Parathyroid adenoma (tissue), 2 donors: ENCODE measurements around the gene RNF5.

ENCODE experiments used
- H2AFZ ChIP-seq: fragments of 300-600 bp; sonication (generic); one replicate; pipeline ENCODE4 v1.7.0; 2017; ENCODE audit warnings: antibody characterized with exemption, mild to moderate bottlenecking
- H3K27ac ChIP-seq: fragments of 300-600 bp; sonication (generic); one replicate; pipeline ENCODE4 v1.7.0; 2017
- H3K27me3 ChIP-seq: fragments of 300-600 bp; sonication (generic); one replicate; pipeline ENCODE4 v1.7.0; 2017; ENCODE audit warnings: low read length; ENCODE audit not compliant: control insufficient read depth, insufficient read depth
- H3K36me3 ChIP-seq: fragments of 300-600 bp; sonication (generic); one replicate; pipeline ENCODE4 v1.7.0; 2017; ENCODE audit warnings: low read length; ENCODE audit not compliant: control insufficient read depth, insufficient read depth
- H3K4me1 ChIP-seq: fragments of 300-600 bp; sonication (generic); one replicate; pipeline ENCODE4 v1.7.0; 2017; ENCODE audit warnings: control low read depth
- H3K4me2 ChIP-seq: fragments of 300-600 bp; sonication (generic); one replicate; pipeline ENCODE4 v1.7.0; 2017; ENCODE audit warnings: low read length
- H3K4me3 ChIP-seq: fragments of 300-600 bp; sonication (generic); one replicate; pipeline ENCODE4 v1.7.0; 2017; ENCODE audit warnings: low read depth, low read length
- H3K79me2 ChIP-seq: fragments of 300-600 bp; sonication (generic); one replicate; pipeline ENCODE4 v1.7.0; 2017; ENCODE audit warnings: control low read depth
- H3K9ac ChIP-seq: fragments of 300-600 bp; sonication (generic); one replicate; pipeline ENCODE4 v1.7.0; 2017; ENCODE audit warnings: mild to moderate bottlenecking
- H3K9me3 ChIP-seq: fragments of 300-600 bp; sonication (generic); one replicate; pipeline ENCODE4 v1.7.0; 2017; ENCODE audit warnings: low read length; ENCODE audit not compliant: control insufficient read depth
- TF ChIP-seq, protein P1 (sequence below): fragments of 300-600 bp; sonication (generic); IDR thresholded peaks from one replicate; pipeline ENCODE4 v1.7.0; 2017; ENCODE audit warnings: antibody characterized with exemption, mild to moderate bottlenecking
- donor health status: primary hyperparathyroidism.

RNF5 gene

DNA sequence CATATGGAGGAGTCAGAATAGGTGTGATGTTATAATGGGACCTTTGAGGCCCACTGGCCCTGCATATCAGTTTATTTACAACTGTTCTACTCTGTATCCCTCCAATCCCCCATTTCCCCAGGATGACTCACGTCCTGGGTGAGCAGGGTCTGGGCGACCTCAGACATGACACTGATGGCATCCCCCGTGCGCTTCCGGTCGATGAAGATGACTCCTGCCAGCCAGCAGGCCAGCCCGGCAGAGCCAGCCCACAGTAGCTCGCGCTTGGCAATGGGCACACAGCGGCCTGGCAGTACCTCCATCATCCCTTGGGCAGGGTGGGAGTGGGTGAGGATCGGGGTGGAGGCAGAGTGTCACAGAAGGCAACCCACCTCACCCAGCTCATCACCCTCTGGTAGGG, 7.9 kb upstream of the RNF5 start:
- no peaks in the 10 kb centered on the region for H3K4me1 ChIP-seq
- TF ChIP-seq, protein P1, sequence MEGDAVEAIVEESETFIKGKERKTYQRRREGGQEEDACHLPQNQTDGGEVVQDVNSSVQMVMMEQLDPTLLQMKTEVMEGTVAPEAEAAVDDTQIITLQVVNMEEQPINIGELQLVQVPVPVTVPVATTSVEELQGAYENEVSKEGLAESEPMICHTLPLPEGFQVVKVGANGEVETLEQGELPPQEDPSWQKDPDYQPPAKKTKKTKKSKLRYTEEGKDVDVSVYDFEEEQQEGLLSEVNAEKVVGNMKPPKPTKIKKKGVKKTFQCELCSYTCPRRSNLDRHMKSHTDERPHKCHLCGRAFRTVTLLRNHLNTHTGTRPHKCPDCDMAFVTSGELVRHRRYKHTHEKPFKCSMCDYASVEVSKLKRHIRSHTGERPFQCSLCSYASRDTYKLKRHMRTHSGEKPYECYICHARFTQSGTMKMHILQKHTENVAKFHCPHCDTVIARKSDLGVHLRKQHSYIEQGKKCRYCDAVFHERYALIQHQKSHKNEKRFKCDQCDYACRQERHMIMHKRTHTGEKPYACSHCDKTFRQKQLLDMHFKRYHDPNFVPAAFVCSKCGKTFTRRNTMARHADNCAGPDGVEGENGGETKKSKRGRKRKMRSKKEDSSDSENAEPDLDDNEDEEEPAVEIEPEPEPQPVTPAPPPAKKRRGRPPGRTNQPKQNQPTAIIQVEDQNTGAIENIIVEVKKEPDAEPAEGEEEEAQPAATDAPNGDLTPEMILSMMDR = no peak
- no peak overlapping the region for H3K4me2 ChIP-seq
- H3K4me3 ChIP-seq = no peak overlapping the region
- H2AFZ ChIP-seq = no peak overlapping the region
- H3K79me2 ChIP-seq = peaks cover 2% of the 10 kb centered on the region
- no peak overlapping the region for H3K27ac ChIP-seq
- no peaks in the 10 kb centered on the region for H3K36me3 ChIP-seq
- no peak overlapping the region for H3K9ac ChIP-seq
- no peaks in the 10 kb centered on the region for H3K27me3 ChIP-seq
- H3K9me3 ChIP-seq = no peaks in the 10 kb centered on the region

DNA sequence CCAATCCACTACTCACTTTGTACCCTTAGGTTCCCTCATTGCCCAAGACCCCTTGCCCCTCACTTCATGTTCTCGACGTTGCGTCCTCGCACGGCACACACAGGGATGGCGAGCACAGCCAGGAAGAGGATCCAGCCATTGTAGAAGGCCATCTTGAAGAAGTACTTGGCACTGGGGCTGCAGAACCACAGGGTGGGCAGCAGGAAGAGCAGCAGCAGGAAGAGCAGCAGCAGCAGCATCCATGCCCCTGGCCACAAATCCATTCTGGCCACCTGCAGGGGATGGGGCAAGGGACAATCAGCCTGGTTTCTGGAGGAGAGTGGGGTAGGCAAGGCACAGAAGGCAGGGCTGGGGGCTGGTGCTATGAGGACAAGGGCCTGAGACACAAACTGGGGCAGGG, 7.0 kb upstream of the RNF5 start:
- Histone ChIP-seq H3K79me2 (peaks cover 5% of the 10 kb centered on the region), H3K4me2 (no peak overlapping the region), H3K36me3 (no peaks in the 10 kb centered on the region), H2AFZ (no peak overlapping the region), H3K4me3 (no peak overlapping the region), H3K9ac (no peak overlapping the region), H3K9me3 (no peaks in the 10 kb centered on the region), H3K27ac (no peak overlapping the region), H3K4me1 (peaks cover under 1% of the 10 kb centered on the region), H3K27me3 (no peaks in the 10 kb centered on the region)
- TF ChIP-seq, protein P1 = no peak

DNA sequence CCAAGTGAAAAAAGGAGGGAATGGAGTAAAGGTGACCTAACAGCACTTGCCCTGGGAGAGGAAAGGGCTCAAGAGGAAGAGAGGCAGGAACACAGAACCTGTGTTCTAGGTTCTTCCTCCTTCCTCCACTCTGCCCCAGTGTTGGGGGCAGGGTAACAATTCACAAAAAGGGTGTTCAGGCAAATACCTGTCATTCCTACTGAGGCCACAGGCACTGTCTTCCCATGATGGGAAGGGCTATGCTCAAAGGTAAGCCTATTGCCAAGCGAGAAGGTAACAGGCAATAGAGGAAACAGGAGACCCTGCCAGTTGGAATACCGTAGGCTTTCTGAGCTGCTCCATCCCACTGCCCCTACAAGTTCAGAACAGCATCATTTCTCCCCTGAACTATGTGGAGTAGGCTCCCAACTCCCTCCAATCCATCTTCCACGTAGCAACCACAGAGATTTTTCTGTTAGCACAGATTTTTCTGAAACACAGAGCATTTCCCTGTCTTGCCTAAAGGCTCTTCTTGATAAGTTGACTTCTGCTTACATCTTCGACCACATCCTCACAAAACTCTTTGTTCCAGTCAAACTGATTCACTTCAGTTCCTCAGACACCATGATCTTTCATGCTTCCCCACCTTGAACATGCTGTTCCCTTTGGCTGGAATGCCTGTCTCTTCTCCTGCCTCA, 5.0 kb upstream of the RNF5 start:
- H3K27ac ChIP-seq = no peak overlapping the region
- no peaks in the 10 kb centered on the region for H3K9me3 ChIP-seq
- H3K9ac ChIP-seq = no peak overlapping the region

DNA sequence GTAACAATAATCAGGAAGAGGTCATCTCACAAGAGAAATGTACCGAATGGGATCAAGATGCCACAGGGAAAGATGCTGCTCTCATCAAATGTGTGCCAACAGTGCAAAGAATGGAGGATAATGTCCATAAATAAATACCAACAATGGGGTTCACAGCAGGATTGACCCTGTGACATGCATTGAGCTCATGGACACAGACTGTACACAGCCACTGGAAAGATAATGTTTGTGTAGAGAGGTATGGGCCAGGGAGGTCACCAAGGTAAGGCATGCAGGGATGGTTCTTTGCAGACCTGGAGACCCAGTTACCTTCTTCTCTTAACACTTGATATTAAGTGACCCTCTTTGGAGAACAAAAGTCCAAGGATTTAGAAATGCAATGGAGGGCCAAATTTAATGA, 3.8 kb upstream of the RNF5 start:
- Histone ChIP-seq H3K27ac (no peak overlapping the region), H3K27me3 (no peaks in the 10 kb centered on the region), H3K4me1 (peaks cover 9% of the 10 kb centered on the region), H3K79me2 (peaks cover 9% of the 10 kb centered on the region), H3K36me3 (no peaks in the 10 kb centered on the region), H3K4me2 (no peak overlapping the region), H3K4me3 (no peak overlapping the region), H3K9ac (no peak overlapping the region), H2AFZ (no peak overlapping the region), H3K9me3 (no peaks in the 10 kb centered on the region)
- TF ChIP-seq, protein P1 = no peak

More for the DNA sequence above, 5.0 kb upstream of the RNF5 start:
- Histone ChIP-seq H2AFZ (no peak overlapping the region), H3K4me3 (no peak overlapping the region), H3K79me2 (peaks cover 5% of the 10 kb centered on the region), H3K36me3 (no peaks in the 10 kb centered on the region), H3K4me2 (no peak overlapping the region), H3K27me3 (no peaks in the 10 kb centered on the region), H3K4me1 (peaks cover 9% of the 10 kb centered on the region)
- TF ChIP-seq, protein P1 = no peak

DNA sequence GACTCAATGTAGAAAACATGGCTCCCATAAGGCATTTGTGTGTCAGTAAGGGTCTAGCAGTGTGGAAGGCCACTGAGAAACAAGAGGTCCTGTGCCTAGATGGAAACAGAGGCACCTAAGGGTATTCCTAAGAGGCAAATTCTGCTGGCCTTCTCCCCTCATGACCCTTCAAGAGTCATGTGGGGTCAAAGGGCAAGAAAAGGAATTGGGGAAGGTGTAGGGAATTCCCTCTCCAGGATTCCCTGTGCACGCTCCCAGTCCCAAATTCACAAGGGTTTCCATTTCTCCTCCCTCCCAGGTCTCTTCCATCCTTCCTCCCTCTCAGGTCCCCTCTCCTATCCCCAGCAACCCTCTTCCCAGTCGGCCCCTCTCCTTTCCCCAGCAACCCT, 2.9 kb upstream of the RNF5 start:
- Histone ChIP-seq H3K79me2 (peaks cover 9% of the 10 kb centered on the region), H3K36me3 (no peaks in the 10 kb centered on the region), H3K4me1 (peaks cover 9% of the 10 kb centered on the region), H3K4me2 (peak overlapping the region; percentile 91), H3K27ac (peak overlapping the region; percentile 98), H3K4me3 (peak overlapping the region; percentile 81), H3K27me3 (no peaks in the 10 kb centered on the region), H3K9ac (peak overlapping the region; percentile 89), H3K9me3 (no peaks in the 10 kb centered on the region), H2AFZ (peak overlapping the region; percentile 89)
- TF ChIP-seq, protein P1 = no peak
